DMS153 (cell line): Measurements from ENCODE around the gene STX3.
A peak's percentile ranks its signal among the peaks of the same experiment; 100 is the strongest.
"Not testable (repeated sequence)": the region's sequence is repeated elsewhere in the genome, so short reads cannot be mapped to it uniquely, and the experiment has no call there.

Experiments used
- DNase-seq: peaks from one replicate; lab custom pipeline; 2025; lab: John Stamatoyannopoulos, UW

Gene STX3

DNA sequence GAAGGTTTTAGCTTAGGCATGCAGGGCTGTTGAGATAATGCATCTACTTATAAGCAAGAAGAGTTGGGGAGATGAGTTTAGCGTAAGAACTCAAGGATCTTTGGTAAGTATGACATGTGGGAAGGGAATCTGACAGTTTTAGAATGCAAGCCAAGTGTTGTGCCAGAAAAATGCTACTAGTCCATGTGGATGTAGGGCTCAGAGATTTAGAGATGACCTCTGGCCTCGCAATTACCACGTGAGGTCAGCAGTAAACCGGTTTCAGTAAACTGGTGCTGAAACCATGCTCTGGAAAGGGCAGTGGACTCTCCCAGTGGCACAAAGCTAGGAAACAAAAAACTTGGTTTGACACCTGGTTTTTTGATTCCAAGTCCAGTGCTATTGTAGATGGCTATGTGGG, 36.5 kb downstream of the STX3 start:
- DNase-seq = no peak

DNA sequence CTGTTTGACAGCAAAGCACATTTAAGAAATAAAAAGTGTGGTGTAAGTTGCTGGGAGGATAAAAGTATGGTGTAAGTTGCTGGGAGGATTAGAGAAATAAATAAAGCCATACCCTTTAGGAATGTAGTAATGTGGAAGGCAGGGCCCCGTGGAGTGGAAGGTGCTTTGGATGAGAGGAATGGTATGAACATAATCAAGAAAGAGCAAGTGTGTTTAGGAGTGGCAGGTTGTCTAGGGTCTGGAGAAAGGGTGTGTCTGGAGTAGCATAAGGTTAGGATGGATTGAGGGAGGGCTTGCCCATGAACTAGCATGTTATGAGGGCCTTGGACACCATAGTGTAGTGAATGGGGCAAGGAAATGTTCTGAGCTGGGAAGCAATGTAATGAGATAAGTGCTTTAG, 37.3 kb downstream of the STX3 start:
- no peak for DNase-seq

DNA sequence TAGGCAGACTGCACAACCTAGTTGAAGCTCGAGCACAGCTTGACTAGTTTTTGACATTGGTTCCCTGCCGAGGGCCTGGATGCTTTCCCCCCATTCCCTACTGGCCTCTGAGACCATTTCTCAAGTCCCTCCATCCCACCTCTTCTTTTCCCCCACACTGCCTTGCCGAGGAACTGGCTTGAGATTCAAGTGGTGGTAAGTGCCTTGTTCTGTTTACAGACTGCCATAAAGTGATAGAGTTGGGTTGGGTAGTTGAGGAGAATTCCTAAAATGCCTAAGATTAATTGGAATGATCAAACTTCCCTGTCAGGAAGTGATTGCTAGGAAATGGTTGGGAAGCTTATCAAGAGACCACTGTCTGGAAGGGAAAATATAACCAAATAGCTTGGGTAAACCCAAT, 39.2 kb downstream of the STX3 start:
- no peak for DNase-seq

DNA sequence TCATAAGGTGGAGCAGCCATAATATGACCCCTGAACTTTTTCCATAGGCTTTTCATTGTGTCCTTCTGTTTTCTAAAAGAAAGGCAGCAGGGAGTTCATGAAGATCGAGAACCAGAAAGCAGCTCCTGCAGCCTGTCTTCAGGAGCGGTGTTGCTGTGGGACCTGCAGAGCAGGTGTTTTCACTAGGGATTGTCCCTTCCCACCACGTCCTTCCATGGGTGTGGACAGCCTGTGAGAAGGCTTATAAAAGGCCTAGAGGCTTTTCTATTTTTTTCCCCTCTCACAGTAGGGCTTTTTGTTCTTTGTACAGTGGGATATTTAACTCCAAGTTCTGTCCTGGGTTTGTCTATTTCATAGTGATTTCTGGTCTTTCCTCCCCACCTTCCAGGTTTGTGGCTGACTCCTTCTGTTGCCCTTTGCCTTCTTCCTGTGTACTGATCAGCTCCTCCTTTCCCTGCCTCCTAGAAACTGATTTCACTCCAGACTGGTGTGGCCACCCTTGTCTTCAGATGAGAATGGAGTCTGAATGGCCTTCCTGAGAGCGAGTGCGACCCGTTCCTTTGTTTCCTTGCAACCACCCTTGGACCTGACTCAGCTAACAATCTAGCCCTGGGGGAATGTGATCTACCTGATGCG, 45.3 kb downstream of the STX3 start:
- DNase-seq = no peak

DNA sequence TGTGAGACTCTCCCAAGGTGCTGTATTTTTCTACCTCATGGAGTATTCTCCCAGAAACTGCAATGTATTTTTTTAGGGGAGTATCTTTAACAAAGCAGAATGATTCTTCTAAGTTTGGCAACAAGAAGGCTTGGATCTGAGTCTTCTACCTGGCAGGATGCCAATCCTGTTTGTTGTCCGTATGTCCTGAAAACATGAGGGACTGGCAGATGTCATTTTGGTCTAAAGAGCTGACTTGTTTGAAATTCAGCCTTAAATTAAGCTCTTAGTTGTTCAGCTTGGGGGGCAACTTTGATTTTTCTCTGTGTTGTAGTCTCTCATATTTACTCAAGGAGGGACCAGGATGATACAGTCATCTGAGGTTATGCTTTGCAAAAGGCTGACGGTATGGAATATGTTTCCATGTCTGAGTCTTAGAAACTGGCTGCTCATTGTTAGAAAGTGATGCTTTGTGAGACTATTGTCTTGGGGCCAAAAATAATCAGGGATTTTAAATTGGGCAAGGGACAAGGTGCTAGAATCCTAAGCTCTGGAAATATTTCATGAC, 46.1 kb downstream of the STX3 start:
- no peak for DNase-seq

DNA sequence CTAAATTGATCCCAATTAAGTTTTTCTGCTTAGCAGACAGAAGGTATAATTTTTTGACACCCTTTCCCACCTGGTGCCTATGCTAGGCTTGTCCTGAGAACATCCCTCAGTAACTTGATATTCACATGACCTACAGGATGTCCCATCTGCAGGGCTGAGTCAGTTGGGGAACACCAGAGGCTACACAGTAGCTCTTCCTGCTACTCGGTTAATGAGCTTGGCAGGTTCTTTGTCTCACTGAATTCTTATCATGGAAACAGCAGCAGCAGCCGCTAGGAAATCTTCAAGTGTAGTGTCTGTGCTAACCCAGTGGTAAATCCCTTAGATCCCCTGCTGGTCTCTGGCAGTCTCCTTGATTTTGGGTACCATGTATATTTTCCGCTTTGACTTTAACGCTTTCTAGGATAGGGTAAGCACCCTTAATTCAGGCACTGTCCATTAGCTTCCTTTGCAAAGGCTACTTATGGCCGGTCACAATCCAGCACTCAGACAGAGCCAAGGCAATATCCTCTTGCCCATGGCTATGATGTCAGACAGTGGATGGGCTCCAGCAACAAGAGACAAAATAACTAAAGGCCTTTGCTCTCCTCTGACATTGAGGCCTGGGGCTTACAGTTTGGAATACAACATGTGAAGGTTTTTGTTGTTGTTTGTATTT, 46.9 kb downstream of the STX3 start:
- DNase-seq = peak; percentile 3

DNA sequence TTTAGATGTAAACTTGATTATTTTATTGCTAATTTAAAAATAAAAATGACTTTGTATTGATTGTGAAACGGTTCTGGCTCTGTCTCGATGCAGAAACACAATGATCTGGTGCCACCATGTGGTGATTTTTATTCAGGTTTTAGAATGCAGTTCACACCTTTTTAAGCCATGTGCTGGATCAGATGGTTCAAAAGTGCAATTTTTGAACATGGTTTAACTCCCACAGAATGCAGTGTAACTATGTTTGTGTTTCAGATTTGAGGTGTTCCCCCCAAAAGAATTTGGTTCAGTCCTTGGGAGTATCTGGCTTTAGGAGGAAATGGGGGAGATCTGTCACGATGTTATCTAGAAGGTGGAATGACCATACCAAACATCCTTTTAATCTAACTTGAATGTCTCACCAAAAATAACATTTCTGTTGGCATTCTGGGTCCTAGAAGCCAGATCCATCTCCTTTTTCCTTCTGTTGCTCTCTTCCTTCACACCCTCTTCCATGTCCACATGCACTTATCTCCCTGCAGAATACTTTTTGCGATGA, 47.5 kb downstream of the STX3 start:
- DNase-seq = peak; percentile 11

DNA sequence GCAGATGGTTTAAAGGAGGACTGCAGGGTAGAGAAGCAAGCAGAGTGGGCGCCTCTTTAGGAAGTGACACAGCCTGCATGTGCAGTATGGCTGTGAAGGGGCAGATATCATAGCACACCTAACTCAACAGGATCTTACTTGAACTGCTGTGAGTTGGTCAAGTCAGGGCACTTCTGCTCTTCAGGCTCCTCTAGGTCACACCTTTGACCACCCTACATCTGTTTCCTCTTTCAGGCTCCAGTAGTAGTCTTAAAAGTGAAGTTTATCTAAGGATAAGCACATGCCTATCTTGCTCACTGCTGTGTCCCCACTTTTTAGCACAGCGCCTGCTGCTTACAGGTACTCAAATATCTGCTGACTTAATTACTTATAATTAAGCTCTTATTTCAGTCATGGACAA, 48.9 kb downstream of the STX3 start:
- no peak for DNase-seq

DNA sequence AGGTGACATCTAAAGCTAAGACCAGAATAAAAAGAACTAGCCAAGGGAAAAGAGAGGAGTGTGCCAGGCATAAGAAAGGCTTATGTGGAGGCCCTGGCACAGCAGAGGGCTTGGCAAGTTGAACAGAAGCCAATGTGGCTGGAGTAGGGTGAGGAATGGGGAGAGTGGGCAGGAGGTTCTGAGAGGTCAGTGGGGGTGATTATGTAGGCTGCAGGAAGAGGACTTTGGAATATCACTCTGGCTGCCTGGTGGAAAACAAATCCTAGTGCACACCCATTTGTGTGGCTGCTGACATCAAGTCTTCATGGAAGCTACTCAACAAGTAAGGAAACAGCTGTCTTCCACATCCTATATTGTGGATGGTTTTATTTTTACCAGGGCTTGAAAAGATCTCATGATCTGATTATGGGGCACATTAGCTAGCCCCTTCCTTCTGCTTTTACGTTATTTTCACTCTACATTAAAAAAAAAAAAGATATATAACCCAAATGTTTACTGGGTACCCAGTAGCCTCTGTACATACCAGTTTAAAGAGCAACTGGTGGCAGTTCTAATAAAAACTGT, 52.0 kb downstream of the STX3 start:
- DNase-seq = no peak

DNA sequence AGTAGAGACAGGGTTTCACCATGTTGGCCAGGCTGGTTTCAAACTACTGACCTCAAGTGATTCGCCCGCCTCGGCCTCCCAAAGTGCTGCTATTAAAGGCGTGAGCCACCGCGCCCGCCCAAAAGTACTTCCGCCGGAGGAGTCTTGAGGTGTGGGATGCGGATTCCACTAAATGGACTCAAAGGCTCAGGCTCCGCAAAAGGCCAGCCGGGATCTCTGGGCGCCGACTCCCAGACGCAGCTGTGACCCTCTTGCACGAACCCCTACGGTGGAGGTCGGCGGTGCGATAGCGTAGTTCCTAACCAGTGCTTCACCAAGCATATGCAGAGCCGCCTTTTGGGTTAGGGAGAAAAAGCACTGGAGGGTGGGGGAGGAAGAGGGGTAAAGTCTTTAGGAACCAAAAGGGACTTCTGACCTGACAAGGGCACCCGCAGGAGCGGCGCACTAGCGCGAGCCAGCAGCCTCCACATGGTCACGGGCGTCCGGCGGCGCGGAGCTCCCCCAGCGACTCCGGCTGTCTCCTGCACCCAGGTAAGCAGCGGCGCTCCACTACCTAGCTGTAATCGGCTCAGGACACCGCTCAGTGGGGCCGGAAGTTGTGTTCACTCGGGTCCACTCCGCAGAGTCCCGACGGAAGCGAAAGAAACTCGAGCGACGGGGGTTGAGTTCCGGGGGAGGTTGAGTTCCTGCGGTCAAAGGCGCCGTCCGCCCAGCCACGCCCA, 55.2 kb downstream of the STX3 start, which contains the start of gene MRPL16:
Gene MRPL16 (minus strand): TSS at position 590 of the 722 bp plus-strand sequence. CDS start 120 bp downstream, at position 470.
- DNase-seq = peak; percentile 89

DNA sequence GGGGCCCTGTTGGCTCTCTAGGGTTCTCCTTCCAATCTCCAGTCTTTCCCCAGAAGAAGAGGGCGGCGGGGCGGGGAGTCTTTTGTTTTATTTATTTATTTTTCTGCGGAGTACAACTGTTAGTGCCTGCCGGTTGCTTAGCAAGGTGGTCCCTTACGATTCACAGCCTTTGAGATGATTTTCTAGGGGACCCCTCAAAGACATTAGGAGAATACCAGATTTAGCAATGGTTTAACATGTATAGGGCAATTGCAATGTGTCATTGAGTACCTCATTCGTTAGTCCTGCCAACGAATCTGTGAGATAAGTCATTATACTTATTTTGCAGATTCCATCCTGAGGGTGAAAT, 55.7 kb downstream of the STX3 start:
- DNase-seq = no peak

DNA sequence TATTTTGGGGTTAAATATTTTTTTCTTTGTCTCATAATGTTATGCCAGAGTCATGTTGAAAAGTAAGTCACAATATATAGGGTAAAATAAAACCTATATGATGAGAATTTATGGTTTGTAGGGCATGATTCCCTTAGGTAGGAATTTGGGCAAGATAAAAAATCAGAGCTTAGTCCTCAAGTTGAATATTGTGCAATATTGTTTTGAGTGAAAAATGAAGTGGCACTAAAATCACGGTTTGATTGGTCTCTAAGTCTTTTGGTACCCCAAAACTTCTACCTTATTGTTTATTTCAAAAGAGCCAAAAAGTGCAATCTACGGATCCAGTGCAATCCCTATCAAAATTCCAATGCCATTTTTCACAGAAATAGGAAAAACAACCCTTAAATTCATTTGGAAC, 57.0 kb downstream of the STX3 start:
- no peak for DNase-seq

DNA sequence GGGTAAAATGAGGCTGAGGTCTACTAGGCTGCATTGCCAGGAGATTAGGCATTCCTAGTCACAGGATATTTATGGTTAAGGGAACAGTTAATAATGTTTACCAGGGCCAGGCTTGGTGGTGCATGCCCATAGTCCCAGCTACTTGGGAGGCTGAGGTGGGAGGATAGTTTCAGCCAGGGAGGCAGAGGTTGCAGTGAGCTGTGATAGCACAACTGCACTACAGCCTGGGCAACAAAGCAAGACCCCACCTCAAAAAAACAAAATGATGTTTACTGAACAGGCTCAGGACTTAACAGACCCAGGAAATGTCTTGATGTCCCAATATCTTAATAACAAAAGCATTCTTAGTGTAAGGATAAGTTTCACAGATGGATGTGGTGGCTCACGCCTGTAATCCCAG, 58.2 kb downstream of the STX3 start:
- no peak for DNase-seq

DNA sequence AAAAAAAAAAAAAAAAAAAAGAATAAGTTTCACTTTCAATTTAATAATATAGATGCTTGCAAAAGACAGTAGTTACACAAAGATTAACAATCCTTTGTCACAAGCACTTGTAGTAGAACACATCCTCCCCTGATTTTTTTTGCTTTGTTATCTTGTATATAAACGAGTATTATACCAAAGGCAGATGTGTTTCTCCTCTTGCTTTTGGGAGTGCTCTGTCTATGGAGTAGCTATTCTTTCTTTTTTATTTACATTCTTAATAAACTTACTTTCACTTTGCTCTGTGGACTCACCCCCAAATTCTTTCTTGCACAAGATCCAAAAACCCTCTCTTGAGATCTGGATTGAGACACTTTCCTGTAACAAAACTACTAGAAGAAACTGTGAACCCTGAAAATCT, 58.8 kb downstream of the STX3 start:
- DNase-seq = no peak

DNA sequence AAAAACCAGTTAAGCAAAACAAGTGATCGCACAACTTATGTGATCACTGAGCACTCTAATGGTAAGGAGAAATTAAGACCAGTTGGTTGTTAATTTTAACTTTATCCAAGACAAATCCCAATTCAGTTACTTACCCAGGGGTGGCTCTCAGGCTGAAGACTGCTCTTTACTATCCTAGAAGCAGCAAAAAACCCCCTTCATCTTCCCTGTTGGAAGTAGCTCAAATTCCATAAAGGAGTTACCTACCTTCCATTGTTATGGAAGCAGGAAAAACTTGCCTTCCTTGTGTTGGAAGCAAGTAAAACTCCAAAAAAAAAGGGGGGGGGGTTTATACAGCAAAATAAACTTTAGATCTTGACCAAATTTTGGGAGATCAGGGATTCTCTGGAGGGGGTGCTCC, 60.6 kb downstream of the STX3 start:
- DNase-seq = no peak

DNA sequence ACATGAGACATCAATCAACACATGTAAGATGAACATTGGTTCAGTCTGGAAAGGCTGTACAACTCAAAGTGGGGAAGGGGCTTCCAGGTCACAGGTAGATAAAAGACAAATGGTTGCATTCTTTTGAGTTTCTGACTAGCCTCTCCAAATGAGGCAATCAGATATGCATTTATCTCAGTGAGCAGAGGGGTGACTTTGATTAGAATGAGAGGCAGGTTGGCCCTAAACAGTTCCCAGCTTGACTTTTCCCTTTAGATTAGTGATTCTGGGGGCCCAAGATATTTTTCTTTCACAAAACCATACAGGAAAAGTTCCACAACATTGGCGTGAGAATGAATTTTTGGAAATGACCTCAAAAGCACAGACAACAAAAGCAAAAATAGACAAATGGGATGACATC, 61.3 kb downstream of the STX3 start:
- not testable (repeated sequence) for DNase-seq

DNA sequence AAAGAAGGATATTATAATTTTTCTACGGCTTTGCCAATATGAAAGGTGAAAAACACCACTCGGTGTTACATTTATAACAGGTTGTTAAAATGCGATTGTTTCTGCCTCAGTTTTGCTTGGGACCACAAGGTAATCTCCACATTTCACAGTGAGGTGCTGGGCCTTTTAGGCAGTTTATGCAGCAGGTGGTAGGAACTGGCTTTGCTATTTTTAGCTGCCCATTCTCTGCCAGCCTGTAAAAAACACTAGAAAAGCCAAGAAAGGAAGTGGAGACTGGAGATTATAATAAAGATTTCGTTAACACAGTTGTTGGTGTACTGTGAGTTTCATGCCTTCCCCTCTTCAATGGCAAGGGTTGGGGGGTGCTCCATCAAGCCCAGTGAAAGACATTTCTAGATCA, 63.4 kb downstream of the STX3 start:
- DNase-seq = no peak

DNA sequence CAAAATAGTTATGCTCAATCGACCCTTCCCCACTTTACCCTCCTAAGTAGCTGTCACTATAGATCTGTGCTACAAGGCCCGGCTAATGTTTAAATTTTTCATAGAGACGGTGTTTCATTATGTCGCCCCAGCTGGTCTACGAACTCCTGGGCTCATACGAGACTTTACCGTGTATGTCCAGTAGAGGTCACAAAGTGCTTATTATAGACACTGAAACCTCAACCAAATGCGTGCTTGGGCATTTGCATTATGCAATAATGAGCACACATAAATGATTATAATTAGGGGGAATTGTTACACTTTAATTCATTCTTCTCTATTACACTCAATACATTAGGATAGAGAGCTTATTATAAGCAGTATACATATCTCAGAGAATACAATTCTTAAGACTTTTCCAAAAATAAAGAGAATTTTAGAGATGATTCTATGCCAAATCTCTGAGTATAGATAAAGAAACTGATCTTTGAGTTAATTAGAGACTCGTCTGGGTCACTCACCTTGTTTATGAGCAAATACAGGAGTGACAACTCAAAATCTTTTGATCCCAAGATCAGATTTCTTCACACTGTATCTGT, 67.9 kb downstream of the STX3 start:
- DNase-seq = peak; percentile 65

DNA sequence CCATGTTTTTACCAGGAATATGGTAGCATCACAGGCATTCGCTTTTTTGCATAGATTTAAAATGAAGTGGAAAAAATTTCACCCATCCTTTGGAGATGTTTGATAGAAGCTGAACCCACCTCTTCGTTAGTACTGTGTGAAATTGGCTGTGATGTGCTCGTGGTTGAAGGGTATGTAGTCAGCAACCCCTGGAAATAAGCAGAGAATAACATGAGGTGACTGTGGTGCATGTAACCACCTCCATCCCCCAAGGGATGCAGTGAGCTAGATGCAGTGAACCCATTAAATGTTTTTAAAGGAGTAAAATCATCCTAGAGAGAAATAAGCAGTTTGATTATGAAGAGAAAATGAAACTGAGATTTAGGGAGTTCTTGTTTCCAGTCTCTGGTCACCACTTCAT, 74.2 kb downstream of the STX3 start:
- no peak for DNase-seq

DNA sequence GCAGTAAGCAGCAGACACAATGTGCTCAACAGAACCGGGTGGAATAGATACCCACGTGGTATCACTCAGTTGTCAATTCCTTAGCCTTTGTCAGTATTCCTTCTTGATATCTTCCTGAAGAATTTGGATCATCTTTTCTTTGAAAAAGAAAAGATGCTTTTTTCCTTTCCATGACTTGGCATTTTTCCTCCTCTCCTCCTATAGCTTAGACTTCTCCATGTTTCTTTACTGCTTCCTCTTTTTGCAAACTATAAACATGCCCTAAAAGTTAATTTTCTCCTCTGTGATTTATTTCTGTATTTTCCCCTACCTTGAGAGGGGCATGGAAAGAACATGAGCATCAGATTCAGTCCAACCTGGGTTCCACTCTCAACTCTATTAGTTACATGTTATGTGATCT, 78.4 kb downstream of the STX3 start:
- no peak for DNase-seq

DNA sequence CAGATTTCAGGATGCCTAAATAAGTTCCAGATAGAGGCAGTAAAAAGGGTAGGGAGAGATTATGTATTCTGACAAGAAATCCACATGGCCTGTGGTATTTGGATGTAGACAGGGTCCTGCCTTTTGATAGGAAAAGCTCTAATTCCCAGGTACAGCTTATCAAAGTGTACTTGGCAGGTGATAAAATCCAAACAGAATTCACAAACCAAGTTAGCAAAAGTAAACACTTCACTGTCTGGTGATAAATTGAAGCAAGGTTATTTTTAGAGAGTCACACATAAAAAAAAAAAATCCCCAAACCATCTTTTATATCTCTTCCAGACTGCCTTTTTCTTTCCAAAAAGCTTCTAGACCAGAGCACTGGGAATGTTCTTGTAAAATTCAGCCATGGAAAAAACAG, 84.4 kb downstream of the STX3 start:
- DNase-seq = no peak

DNA sequence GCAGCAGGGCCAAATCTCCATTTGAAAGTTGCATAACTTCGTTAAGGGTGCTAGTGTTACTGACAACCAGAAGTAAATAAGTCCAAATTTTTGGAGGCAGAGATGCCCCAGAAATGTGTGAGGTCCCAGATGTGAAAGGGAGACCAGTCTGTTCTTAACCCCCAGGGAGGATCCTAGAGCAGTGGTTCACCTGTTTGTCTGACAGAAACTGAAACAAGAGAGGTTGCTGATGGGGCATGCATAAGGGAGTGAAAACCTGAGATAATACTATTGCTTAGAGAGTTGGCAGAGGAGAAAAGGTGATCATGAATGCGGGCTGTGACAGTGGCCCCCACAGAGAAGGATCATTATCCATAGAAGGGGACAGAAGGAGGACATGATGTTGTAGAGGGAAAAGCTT, 86.3 kb downstream of the STX3 start:
- no peak for DNase-seq
